Measurements from ENCODE around the gene SLC25A33. TPM values are rescaled to one million over a fixed set of nuclear protein-coding genes. Genes with fewer than 3 reads are reported as not detected.

SLC25A33 gene
- polyA plus RNA-seq, 1 experiment: 4.1 TPM

DNA sequence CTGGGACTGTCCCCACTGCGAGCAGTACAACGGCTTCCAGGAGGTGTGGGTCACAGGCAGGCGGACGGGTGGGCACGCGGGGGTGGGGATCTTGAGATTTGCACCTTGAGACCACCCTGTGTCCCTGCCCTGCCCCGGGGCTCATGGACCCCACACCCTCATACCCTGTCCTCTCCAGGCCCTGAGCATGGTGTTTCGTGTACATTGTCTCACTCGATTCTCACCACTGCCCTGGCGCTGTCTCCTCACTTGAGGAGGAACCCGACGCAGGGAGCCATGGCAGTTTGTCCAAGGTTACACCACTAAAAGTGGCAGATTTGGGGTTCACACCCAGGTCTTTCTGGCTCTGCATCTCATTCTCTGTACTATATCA lies 56.7 kb downstream of the SLC25A33 start:
- ChIA-PET CTCF (no interaction called here), POLR2A (no interaction called here)
- Histone ChIP-seq H3K27me3 (ENCODE audit: control insufficient read depth, insufficient read depth, low read length) (no peaks in the 10 kb centered on the region), H3K4me3 (ENCODE audit: low read depth, low read length) (no peak overlapping the region), H3K9me3 (ENCODE audit: control insufficient read depth, insufficient read depth, low read length) (no peaks in the 10 kb centered on the region), H3K27ac (ENCODE audit: low read depth, low read length) (no peak overlapping the region)
- no peak for DNase-seq (ENCODE audit: low read depth, low spot score)
- TF ChIP-seq, protein P1, sequence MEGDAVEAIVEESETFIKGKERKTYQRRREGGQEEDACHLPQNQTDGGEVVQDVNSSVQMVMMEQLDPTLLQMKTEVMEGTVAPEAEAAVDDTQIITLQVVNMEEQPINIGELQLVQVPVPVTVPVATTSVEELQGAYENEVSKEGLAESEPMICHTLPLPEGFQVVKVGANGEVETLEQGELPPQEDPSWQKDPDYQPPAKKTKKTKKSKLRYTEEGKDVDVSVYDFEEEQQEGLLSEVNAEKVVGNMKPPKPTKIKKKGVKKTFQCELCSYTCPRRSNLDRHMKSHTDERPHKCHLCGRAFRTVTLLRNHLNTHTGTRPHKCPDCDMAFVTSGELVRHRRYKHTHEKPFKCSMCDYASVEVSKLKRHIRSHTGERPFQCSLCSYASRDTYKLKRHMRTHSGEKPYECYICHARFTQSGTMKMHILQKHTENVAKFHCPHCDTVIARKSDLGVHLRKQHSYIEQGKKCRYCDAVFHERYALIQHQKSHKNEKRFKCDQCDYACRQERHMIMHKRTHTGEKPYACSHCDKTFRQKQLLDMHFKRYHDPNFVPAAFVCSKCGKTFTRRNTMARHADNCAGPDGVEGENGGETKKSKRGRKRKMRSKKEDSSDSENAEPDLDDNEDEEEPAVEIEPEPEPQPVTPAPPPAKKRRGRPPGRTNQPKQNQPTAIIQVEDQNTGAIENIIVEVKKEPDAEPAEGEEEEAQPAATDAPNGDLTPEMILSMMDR (IDR thresholded peaks at IDR 0.05; ENCODE audit: low read depth, low read length): no peak

DNA sequence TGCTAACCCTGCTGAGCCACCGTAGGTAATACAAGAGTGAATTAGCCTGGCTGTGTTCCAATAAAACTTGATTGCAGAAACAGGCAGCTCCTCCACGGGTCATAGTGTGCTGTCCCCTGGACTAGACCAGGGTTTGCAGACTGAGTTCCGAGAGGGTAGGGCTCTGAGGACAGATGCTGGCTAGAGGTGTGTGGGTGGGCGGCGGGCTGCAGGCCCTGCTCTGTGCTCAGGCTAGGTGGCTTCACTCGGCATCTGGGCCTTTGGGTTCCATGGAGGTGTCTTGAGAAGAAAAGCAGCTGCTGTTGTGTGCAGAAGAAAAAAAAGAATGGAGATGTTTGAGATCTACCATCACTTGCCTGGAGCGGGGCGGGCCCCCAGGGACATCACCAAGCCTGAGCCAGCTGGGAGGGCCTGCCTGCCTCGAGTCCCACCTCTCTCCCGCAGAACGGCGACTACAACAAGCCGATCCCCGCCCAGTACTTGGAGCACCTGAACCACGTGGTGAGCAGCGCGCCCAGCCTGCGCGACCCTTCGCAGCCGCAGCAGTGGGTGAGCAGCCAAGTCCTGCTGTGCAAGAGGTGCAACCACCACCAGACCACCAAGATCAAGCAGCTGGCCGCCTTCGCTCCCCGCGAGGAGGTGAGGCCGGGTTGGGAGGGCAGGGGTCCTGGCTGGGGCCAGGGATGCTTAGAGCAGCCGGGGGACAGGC lies 57.3 kb downstream of the SLC25A33 start:
- TF ChIP-seq, protein P1 (IDR thresholded peaks at IDR 0.05; ENCODE audit: low read depth, low read length): no peak
- CTCF ChIA-PET: no interaction called here
- Histone ChIP-seq H3K4me3 (ENCODE audit: low read depth, low read length) (no peak overlapping the region), H3K27ac (ENCODE audit: low read depth, low read length) (no peak overlapping the region), H3K27me3 (ENCODE audit: control insufficient read depth, insufficient read depth, low read length) (no peaks in the 10 kb centered on the region), H3K9me3 (ENCODE audit: control insufficient read depth, insufficient read depth, low read length) (no peaks in the 10 kb centered on the region)
- DNase-seq (ENCODE audit: low read depth, low spot score): no peak
- POLR2A ChIA-PET: no interaction called here

DNA sequence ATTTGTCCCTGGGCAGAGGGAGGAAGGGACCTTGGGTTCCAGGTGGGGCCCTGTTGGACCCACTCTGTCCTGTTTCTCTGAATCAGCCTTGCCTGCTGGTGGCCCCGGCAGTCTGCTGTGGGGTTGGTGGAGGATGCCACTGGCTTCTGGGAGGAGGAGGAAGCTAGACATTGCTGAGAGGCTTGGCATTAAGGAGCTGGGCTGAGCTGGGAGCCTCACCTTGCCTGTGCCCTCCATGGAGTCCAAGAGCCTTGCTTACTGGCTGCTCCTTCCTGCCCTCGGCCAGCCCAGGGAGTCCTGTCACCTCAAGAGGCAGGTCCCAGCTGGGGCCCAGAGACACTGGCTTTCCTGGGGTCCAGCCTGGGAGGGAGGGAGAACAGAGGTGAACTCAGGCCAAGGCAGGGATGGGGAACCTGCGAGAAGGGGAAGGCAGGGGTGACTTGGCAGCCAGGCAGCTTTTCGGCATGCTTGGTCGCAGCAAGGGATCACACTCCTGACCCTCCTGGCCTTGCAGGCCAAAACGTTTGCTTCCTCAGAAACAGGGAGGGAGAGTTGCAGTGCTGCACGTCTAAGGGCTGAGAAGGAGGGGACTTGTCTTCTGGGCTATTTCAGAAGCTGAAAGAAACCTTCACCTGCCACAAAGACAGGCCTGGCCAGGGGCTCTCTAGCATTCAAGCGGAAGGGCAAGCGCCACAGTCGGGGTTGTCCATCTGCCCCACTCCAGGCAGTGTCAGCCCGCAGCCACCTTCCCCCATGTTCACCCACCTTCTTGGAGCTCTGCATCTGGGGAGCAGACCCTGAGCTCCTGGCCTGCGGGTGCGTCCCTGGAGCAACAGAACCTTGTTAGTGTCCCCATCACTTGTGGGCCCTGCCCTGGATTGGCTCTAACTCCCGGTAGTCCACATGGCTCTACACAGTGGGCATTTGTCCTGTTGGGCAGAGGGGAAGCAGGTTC lies 58.4 kb downstream of the SLC25A33 start:
- CTCF ChIA-PET: interaction anchor here (0.6 kb wide), 1 partner anchor 70 kb away, joined by 3 read pairs; no protein-coding TSS in a partner anchor
- TF ChIP-seq, protein P1 (IDR thresholded peaks at IDR 0.05; ENCODE audit: low read depth, low read length): no peak
- H3K4me3 ChIP-seq (ENCODE audit: low read depth, low read length): no peak overlapping the region
- H3K9me3 ChIP-seq (ENCODE audit: control insufficient read depth, insufficient read depth, low read length): no peaks in the 10 kb centered on the region
- POLR2A ChIA-PET: no interaction called here
- no peaks in the 10 kb centered on the region for H3K27me3 ChIP-seq (ENCODE audit: control insufficient read depth, insufficient read depth, low read length)
- DNase-seq (ENCODE audit: low read depth, low spot score): no peak
- H3K27ac ChIP-seq (ENCODE audit: low read depth, low read length): no peak overlapping the region

DNA sequence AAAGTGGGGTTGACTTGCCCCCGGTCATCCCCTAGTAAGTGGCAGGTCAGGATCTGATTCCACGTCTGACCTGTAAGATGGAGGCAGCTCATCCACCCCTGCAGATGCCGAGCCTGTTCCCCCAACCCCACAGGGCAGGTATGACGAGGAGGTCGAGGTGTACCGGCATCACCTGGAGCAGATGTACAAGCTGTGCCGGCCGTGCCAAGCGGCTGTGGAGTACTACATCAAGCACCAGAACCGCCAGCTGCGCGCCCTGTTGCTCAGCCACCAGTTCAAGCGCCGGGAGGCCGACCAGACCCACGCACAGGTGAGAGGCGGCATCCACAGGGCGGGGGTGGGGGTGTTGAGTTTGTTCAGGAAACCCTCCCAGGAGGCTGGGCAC lies 59.0 kb downstream of the SLC25A33 start:
- ChIA-PET POLR2A (no interaction called here), CTCF (interaction anchor here (0.5 to 0.6 kb wide), 2 partner anchors 28 to 69 kb away, joined by 3 read pairs; no protein-coding TSS in a partner anchor)
- TF ChIP-seq, protein P1 (IDR thresholded peaks at IDR 0.05; ENCODE audit: low read depth, low read length): no peak
- Histone ChIP-seq H3K27ac (ENCODE audit: low read depth, low read length) (no peak overlapping the region), H3K9me3 (ENCODE audit: control insufficient read depth, insufficient read depth, low read length) (no peaks in the 10 kb centered on the region), H3K27me3 (ENCODE audit: control insufficient read depth, insufficient read depth, low read length) (no peaks in the 10 kb centered on the region), H3K4me3 (ENCODE audit: low read depth, low read length) (no peak overlapping the region)
- DNase-seq (ENCODE audit: low read depth, low spot score): no peak

DNA sequence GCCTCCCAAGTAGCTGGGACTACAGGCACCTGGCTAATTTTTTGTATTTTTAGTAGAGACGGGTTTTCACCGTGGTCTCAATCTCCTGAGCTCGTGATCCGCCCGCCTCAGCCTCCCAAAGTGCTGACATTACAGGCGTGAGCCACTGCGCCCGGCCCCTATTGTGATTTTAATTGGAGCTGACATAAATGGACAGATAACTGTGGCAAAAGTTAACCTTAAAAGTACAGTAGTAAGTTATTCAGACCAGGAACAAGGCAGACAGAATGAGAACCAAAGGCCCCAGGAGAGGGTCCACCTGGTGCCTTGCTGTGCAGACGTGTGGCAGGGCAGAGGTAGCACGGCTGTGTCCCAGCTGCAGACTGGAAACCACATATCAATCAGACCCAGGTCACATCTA lies 60.5 kb downstream of the SLC25A33 start:
- no peak overlapping the region for H3K4me3 ChIP-seq (ENCODE audit: low read depth, low read length)
- H3K27ac ChIP-seq (ENCODE audit: low read depth, low read length): no peak overlapping the region
- ChIA-PET POLR2A (no interaction called here), CTCF (no interaction called here)
- H3K27me3 ChIP-seq (ENCODE audit: control insufficient read depth, insufficient read depth, low read length): no peaks in the 10 kb centered on the region
- TF ChIP-seq, protein P1 (IDR thresholded peaks at IDR 0.05; ENCODE audit: low read depth, low read length): no peak
- no peak for DNase-seq (ENCODE audit: low read depth, low spot score)
- no peaks in the 10 kb centered on the region for H3K9me3 ChIP-seq (ENCODE audit: control insufficient read depth, insufficient read depth, low read length)
